PC-3 (cell line): ENCODE measurements around the gene ICAM1. TPM values are rescaled to one million over a fixed set of nuclear protein-coding genes. Genes with fewer than 3 reads are reported as not detected.

ENCODE experiments used
- ATAC-seq: fragments of 200-7000 bp; cut with Tn5 transposase; 2 replicates; pipeline ENCODE4 v1.9.1; 2020; ENCODE audit warnings: mild to moderate bottlenecking, moderate library complexity
- BruUV-seq: library from RNA; stranded (reverse); fragments of 400-500 nt; replicated peaks from 2 replicates; lab custom pipeline; 2021; lab: Mats Ljungman, UMichigan
- CTCF ChIA-PET: fragments of 300-600 bp; sonication (Branson Sonifier 250); formaldehyde crosslinking; loops from one replicate; lab custom pipeline; 2022; ENCODE audit warnings: antibody characterized with exemption; lab: Charles Lee
- POLR2A ChIA-PET: fragments of 300-600 bp; sonication (Branson Sonifier 250); formaldehyde crosslinking; loops from one replicate; lab custom pipeline; 2022; ENCODE audit warnings: antibody characterized with exemption; ENCODE audit not compliant: unreplicated experiment; lab: Charles Lee
- DNase-seq: peaks from one replicate; pipeline ENCODE4 v3.0.0-alpha.2; 2015
- H2AFZ ChIP-seq: fragments of 300-600 bp; sonication (generic); 2 replicates; pipeline ENCODE4 v1.6.0; 2016; ENCODE audit warnings: antibody characterized with exemption, low read length
- H3F3A ChIP-seq: fragments of 300-600 bp; sonication (generic); one replicate; pipeline ENCODE4 v1.6.0; 2017; ENCODE audit warnings: antibody characterized with exemption, low read length, control low read depth, mild to moderate bottlenecking; ENCODE audit not compliant: unreplicated experiment
- H3K27ac ChIP-seq: fragments of 300-600 bp; sonication (generic); 2 replicates; pipeline ENCODE4 v1.5.1; 2016; ENCODE audit warnings: mild to moderate bottlenecking, low read length
- H3K27me3 ChIP-seq: fragments of 300-600 bp; sonication (generic); 2 replicates; pipeline ENCODE4 v1.6.1; 2016; ENCODE audit warnings: low read length, mixed read lengths
- H3K36me3 ChIP-seq: fragments of 300-600 bp; sonication (generic); 2 replicates; pipeline ENCODE4 v1.6.1; 2016; ENCODE audit warnings: low read depth, mixed run types, low read length, mixed read lengths
- H3K4me1 ChIP-seq: fragments of 300-600 bp; sonication (generic); 2 replicates; pipeline ENCODE4 v1.5.1; 2016; ENCODE audit warnings: low read length; ENCODE audit not compliant: insufficient read depth
- H3K4me2 ChIP-seq: fragments of 300-600 bp; sonication (generic); 2 replicates; pipeline ENCODE4 v1.6.0; 2016; ENCODE audit warnings: low read length
- H3K4me3 ChIP-seq: fragments of 300-600 bp; sonication (generic); 2 replicates; pipeline ENCODE4 v1.5.1; 2016; ENCODE audit warnings: mild to moderate bottlenecking, low read length, mixed read lengths
- H3K79me2 ChIP-seq: fragments of 300-600 bp; sonication (generic); 2 replicates; pipeline ENCODE4 v1.6.1; 2017; ENCODE audit warnings: low read length, mixed read lengths
- H3K9ac ChIP-seq: fragments of 300-600 bp; sonication (generic); 2 replicates; pipeline ENCODE4 v1.6.0; 2016; ENCODE audit warnings: mild to moderate bottlenecking, low read length
- H3K9me2 ChIP-seq: fragments of 300-600 bp; sonication (generic); replicated peaks from 2 replicates; pipeline ENCODE4 v1.6.1; 2016; ENCODE audit warnings: mixed run types, low read length, mixed read lengths
- H3K9me3 ChIP-seq: fragments of 300-600 bp; sonication (generic); 2 replicates; pipeline ENCODE4 v1.6.1; 2016; ENCODE audit warnings: low read length, mixed read lengths
- H4K20me1 ChIP-seq: fragments of 300-600 bp; sonication (generic); 2 replicates; pipeline ENCODE4 v1.6.1; 2016; ENCODE audit warnings: low read length, mixed read lengths
- CTCF ChIP-seq: fragments of 300-600 bp; sonication (generic); conservative IDR thresholded peaks from 2 replicates; pipeline ENCODE4 v1.5.1; 2017; ENCODE audit warnings: antibody characterized with exemption, low read depth, mild to moderate bottlenecking, low read length
- EZH2 ChIP-seq: fragments of 300-600 bp; sonication (generic); IDR thresholded peaks from one replicate; pipeline ENCODE4 v1.6.1; 2017; ENCODE audit warnings: antibody characterized with exemption, mild to moderate bottlenecking, low read length; ENCODE audit not compliant: unreplicated experiment
- EZH2phosphoT487 ChIP-seq: fragments of 300-600 bp; sonication (generic); IDR thresholded peaks from 2 replicates; pipeline ENCODE4 v1.6.1; 2018; ENCODE audit warnings: mild to moderate bottlenecking, antibody characterized with exemption, low read length, borderline replicate concordance
- intact Hi-C: fragments of 100-400 bp; cut with micrococcal nuclease; formaldehyde crosslinking; loops from 2 replicates; pipeline ENCODE4 v1.9.0; 2023
- total RNA-seq: library from RNA; depleted of rRNA; stranded (reverse); fragments of >200 nt; gene quantifications from 2 replicates; pipeline ENCODE4 v1.2.3, GENCODE V29; 2014

Gene ICAM1
- total RNA-seq, 1 experiment from 2014 or later: 15.3 TPM

GRCh38 chr19:10289167-10289835, 18.4 kb downstream of the ICAM1 start:
- DNase-seq (peak; percentile 45), ATAC-seq (peak; percentile 8)
- 0 out of 2 replicates have a peak, but pooled peaks cover 3% of the 10 kb centered on the region for H3K36me3 ChIP-seq
- H3K4me1 ChIP-seq: peaks cover 29% of the 10 kb centered on the region
- no peaks in the 10 kb centered on the region for H3K9me2 ChIP-seq
- ChIA-PET CTCF (interaction anchor here (1.0 to 1.2 kb wide), 2 partner anchors 20 to 114 kb away, joined by 5 read pairs; no protein-coding TSS in a partner anchor), POLR2A (interaction anchor here (0.6 kb wide), 1 partner anchor 10 kb away, joined by 3 read pairs; no protein-coding TSS in a partner anchor)
- intact Hi-C loops: no loop called here
- no peaks in the 10 kb centered on the region for H3K9me3 ChIP-seq
- BruUV-seq: no TSS peak
- H3K79me2 ChIP-seq: no peaks in the 10 kb centered on the region
- no peak overlapping the region for H3K27ac ChIP-seq
- TF ChIP-seq EZH2phosphoT487: no peak
- TF ChIP-seq CTCF: no peak
- TF ChIP-seq EZH2: no peak
- peak overlapping the region; percentile 80 for H2AFZ ChIP-seq
- no peaks in the 10 kb centered on the region for H4K20me1 ChIP-seq
- H3K4me2 ChIP-seq: peak overlapping the region; percentile 95
- peaks cover 19% of the 10 kb centered on the region; the same call in 1 of the 2 replicates for H3K27me3 ChIP-seq
- H3F3A ChIP-seq: no peaks in the 10 kb centered on the region
- H3K4me3 ChIP-seq: peak overlapping the region; percentile 69
- no peak overlapping the region for H3K9ac ChIP-seq

GRCh38 chr19:10289836-10290356, 19.0 kb downstream of the ICAM1 start, which contains the start of gene ICAM5:
TSS of gene ICAM5 (plus strand) at chr19:10289952. CDS start at chr19:10290044, 92 bp downstream.
- CTCF ChIA-PET: interaction anchor here (1.0 to 1.2 kb wide), 2 partner anchors 20 to 114 kb away, joined by 5 read pairs; no protein-coding TSS in a partner anchor
- H3K27ac ChIP-seq: no peak within 1 kb of the TSS
- DNase-seq (peak; percentile 28), ATAC-seq (peak; percentile 8)
- H2AFZ ChIP-seq: peak within 1 kb of the TSS; percentile 80
- H3K27me3 ChIP-seq: peaks cover 19% of the 10 kb centered on the region; the same call in 1 of the 2 replicates
- no peaks in the 10 kb centered on the region for H4K20me1 ChIP-seq
- H3K36me3 ChIP-seq: 0 out of 2 replicates have a peak, but pooled peaks cover 3% of the 10 kb centered on the region
- TF ChIP-seq EZH2phosphoT487 (no peak), EZH2 (no peak), CTCF (no peak)
- no peak within 1 kb of the TSS for H3K9ac ChIP-seq
- H3K9me2 ChIP-seq: no peaks in the 10 kb centered on the region
- peak within 1 kb of the TSS; percentile 69 for H3K4me3 ChIP-seq
- intact Hi-C loops: no loop called here
- peaks cover 29% of the 10 kb centered on the region for H3K4me1 ChIP-seq
- POLR2A ChIA-PET: interaction anchor here (0.6 kb wide), 1 partner anchor 10 kb away, joined by 3 read pairs; no protein-coding TSS in a partner anchor
- no TSS peak for BruUV-seq
- no peaks in the 10 kb centered on the region for H3F3A ChIP-seq
- no peaks in the 10 kb centered on the region for H3K9me3 ChIP-seq
- H3K79me2 ChIP-seq: no peaks in the 10 kb centered on the region
- H3K4me2 ChIP-seq: peak within 1 kb of the TSS; percentile 95
